HG03558 (cell line): ENCODE results near the gene NSG1.

Experiments
- ATAC-seq: cut with Tn5 transposase; IDR thresholded peaks from one replicate; pipeline ENCODE4 v1.9.1; 2021; ENCODE audit warnings: moderate number of reproducible peaks; ENCODE audit not compliant: unreplicated experiment; ENCODE audit errors: extremely low read depth

Gene NSG1

DNA sequence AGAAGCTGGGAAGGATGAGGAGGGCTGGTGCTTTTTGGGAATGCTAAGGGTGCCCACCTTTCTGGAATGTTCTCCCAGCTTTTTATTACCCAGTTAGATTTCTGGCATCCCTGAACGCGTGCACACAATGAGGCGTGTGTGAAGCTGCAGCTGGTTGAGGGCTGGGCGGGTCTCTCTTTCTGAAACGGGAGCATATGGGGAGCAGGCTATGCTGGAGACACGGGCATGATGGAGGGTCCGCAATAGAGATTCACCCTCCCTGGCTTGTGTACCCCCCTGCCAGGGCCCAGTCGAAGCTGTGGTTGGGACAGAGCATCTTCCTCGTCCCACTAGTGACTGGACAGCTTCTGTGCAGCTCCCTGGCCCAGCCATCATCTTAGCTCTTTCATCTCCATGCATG, 8.5 kb downstream of the NSG1 start:
- no peak for ATAC-seq

DNA sequence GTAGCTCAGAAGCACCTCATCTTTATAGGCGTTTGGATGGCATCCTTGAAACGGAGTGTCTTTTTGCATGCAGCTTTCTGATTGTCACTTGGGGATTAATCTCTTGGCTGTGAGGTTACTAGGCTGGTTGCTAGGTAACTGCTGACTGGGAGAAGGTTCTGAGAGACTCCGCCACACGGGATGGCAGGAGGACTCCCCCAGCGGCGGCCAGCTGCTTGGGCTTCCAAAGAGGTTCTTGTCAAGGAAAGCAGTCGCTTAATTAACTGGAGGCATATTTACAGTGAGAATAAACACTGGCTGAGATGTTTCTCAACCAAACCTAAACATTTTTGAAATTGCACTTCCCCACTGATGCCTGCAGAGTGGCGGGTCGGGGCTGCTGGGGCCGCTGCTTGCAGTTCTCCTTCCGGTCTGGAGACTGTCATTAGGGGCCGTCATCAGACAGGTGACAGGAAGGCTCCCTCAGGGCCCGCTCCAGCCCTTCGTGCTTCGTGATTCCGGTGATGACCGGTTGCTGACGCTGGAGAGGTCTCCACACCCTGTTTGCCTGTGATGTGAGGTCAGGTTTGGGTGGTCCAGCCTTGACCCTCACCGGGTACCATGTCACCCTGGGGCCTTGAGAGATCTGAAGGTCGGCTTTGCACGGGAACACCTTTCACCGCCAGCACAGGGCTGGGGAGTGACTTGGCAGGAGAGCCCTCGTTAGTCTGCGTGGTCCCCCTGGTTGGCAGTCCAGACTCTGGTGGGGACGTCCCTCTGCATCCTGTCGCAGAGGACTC, 9.1 kb downstream of the NSG1 start:
- ATAC-seq: no peak

GRCh38 chr4:4396628-4397440, 9.9 kb downstream of the NSG1 start:
- ATAC-seq: no peak

- ATAC-seq: no peak
Observed at GRCh38 chr4:4397441-4397819, 10.5 kb downstream of the NSG1 start.

GRCh38 chr4:4398430-4398829, 11.5 kb downstream of the NSG1 start:
- ATAC-seq: no peak

- no peak for ATAC-seq
Observed at GRCh38 chr4:4401036-4401435, 14.1 kb downstream of the NSG1 start.

DNA sequence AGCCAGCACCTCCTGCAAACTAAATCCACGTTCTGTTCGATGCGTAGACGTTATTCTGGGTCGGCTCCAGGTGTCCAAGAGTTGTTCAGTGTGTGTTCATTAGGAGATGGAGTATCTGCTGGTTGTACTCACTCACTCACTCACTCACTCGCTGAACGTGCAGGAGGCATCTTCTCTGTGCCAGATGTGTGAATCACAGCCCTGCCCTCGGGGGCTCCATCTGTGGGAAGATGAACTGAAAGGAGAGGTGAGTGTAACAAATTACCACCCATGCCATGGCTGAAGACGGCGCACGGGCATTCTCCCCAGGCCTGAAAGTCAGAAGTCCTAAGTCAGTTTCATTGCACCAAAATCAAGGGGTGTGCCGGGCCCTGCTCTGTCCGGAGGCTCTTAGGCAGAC, 16.1 kb downstream of the NSG1 start:
- no peak for ATAC-seq

GRCh38 chr4:4405358-4405962, 18.6 kb downstream of the NSG1 start:
- no peak for ATAC-seq

- no peak for ATAC-seq
Observed at GRCh38 chr4:4406455-4407298, 19.8 kb downstream of the NSG1 start.

- no peak for ATAC-seq
Observed at GRCh38 chr4:4407299-4408131, 20.6 kb downstream of the NSG1 start.

DNA sequence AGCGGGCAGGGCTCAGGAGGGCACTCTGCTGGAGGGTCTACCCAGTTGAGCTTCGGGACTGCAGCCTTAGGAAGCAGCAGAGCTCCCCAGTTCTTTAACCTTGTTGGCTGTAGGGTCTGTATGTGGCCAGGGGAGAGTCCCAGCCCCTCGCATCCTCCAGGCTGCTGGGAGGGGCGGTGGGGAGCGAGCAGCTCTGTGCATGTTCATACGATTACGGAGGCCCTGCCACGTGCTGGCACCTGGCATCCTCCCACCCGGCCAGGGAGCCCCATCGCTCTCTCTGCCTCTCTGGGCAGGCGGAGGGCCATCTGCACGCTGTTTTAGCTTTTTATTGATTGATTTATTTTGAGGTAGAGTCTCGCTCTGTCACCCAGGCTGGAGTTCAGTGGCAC, 21.2 kb downstream of the NSG1 start:
- ATAC-seq: no peak

DNA sequence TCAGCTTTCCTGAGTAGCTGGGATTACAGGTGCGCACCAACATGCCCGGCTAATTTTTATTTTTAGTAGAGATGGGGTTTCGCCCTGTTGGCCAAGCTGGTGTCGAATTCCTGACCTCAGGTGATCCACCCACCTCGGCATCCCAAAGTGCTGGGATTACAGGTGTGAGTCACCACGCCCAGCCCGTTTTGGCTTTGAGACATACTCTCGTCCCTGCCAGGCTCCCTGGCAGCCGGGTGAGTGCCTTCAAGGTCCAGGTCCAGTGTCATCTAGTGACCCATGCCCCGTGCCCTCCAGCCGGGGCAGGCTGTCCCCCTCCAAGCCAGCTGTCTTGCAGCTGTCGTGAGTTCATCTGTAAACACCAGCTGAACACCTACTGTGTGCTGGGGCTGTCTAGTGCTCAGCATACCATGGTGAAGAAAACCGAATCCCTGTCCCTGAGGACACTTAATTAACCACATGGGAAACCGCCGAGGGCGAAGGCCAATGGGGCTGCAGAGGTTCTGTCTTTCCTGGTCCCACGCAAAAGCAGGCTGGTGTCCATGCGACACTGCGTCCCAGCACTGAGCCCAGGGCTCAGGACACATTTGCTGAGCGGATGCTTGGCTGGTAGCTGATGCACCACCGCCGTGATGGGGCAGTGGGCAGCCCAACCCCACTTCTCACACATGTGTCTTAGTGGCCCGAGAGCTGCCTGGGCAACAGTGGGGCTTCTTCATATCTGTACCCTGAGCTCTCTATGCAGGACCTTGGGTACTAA, 21.9 kb downstream of the NSG1 start:
- no peak for ATAC-seq

- ATAC-seq: no peak
Observed at GRCh38 chr4:4409416-4410115, 22.7 kb downstream of the NSG1 start.

GRCh38 chr4:4410271-4410670, 23.4 kb downstream of the NSG1 start:
- no peak for ATAC-seq

DNA sequence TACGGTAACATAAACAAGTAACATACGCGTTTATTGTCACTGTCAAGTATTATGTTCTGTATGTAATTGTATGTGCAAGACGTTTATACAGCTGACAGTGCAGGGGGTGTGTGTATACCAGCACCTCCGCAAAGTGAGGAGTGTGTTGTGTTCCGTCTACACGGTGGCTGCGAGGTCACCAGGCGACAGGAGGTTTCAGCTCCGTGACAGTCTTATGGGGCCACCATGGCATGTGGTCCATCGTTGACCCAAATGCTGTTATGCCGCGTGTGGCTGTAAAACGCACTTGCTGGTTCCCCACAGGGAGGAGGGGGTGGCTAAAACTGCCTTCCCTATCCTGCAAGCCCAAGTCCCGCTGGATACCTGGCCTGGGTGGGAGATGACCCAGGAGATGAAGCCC, 25.0 kb downstream of the NSG1 start:
- no peak for ATAC-seq

DNA sequence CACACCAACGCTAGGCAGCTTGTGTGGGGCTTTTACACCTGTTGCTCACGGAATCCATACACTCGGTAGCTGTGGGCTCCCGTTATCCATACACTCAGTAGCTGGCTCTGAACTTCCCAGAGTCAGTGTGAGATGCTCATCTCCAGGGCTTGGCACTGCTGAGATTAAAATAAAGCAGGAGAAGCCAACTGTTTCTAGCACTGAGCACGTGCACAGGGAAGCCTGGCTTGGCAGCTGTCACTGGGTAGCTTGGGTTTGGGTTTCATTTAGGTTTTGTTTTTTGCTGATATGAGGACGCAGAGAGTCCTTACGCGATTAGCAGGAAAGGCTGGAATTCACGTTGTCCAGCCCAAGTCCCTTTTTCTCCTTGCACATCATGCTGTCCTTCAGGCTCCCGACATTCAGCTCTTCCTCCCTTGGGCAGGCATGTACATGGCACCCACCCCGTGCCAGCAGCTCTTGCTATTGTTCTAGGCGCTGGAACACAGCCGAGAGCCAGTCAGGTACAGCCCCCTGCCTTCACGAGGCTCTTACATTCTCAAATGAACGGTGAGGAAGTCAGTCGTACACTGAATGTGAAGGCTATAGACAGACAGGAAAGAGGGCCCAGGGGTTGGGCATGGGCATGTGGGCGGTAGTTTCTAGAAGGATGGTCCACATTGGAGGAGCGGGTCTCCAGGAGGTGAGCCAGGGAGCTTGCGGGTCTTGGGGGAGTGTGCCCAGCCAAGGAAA, 25.9 kb downstream of the NSG1 start:
- no peak for ATAC-seq

DNA sequence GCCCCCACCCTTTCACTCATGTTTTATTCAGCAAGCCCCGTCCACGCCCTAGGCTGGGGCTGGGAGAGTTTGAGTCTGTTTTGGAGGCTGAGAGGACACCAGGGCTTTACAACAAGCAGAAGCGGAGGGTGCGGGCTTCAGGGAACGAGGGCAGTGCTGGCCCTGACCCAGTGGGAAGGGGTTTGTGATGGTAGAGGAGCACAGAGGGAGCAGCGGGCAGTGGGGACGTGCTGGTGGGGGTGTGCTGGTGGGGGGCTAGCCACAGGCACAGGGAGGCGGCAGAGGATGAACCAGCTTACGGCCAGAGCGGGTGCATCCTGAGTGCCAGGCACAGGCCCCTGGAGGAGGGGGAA, 26.4 kb downstream of the NSG1 start:
- no peak for ATAC-seq

GRCh38 chr4:4413806-4414205, 26.9 kb downstream of the NSG1 start:
- ATAC-seq: no peak
